ENCODE measurements around the gene ATP11B. TPM values are rescaled to one million over a fixed set of nuclear protein-coding genes. Genes with fewer than 3 reads are reported as not detected.

The ATP11B gene
- total RNA-seq, 1 donor = 79.9 TPM

DNA sequence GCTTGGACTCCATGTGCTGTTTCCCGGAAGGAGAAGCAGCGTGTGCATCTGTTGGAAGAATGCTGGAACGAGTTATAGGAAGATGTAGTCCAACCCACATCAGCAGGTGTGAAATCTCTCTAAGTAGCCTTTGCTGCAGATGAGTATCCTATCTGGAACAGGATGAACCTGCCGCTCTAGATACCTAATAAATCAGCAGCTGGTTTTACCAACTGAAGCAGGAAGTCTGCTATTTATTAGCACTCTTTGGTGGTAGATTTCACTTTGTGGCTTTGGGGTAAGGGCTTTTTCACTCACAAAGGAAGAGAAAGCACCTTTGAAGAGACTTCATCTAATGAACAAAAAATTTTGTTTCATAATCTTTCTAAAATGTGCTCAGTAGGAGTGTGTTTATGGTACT lies 120.6 kb downstream of the ATP11B start:
- TF ChIP-seq, protein P1, sequence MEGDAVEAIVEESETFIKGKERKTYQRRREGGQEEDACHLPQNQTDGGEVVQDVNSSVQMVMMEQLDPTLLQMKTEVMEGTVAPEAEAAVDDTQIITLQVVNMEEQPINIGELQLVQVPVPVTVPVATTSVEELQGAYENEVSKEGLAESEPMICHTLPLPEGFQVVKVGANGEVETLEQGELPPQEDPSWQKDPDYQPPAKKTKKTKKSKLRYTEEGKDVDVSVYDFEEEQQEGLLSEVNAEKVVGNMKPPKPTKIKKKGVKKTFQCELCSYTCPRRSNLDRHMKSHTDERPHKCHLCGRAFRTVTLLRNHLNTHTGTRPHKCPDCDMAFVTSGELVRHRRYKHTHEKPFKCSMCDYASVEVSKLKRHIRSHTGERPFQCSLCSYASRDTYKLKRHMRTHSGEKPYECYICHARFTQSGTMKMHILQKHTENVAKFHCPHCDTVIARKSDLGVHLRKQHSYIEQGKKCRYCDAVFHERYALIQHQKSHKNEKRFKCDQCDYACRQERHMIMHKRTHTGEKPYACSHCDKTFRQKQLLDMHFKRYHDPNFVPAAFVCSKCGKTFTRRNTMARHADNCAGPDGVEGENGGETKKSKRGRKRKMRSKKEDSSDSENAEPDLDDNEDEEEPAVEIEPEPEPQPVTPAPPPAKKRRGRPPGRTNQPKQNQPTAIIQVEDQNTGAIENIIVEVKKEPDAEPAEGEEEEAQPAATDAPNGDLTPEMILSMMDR (IDR thresholded peaks at IDR 0.05; ENCODE audit: insufficient read depth, low read depth, low read length) = no peak
- no peak overlapping the region for H3K4me3 ChIP-seq (ENCODE audit: low read depth, low read length)
- DNase-seq (ENCODE audit: low read depth) = peak; percentile 23

DNA sequence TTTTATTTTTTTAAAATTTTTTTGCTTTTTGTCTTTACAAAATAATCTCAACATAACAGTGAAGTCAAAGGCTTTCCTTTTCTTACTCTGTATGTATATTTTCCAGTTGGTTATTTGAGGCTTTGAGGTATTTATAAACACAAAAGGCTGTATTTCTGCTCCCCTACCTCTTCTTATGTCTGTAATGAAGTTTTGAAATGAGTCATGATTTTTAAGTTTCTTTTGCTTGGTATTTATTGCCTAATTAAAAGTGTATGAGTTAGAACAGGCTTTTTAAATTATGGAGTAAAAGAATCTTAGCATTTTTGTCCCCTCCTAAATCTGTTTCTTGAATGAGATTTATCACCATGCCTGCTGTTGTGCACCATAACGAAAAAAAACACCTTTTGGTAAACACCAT lies 121.0 kb downstream of the ATP11B start:
- TF ChIP-seq, protein P1 (IDR thresholded peaks at IDR 0.05; ENCODE audit: insufficient read depth, low read depth, low read length) = no peak
- H3K4me3 ChIP-seq (ENCODE audit: low read depth, low read length) = no peak overlapping the region
- peak; percentile 72 for DNase-seq (ENCODE audit: low read depth)

DNA sequence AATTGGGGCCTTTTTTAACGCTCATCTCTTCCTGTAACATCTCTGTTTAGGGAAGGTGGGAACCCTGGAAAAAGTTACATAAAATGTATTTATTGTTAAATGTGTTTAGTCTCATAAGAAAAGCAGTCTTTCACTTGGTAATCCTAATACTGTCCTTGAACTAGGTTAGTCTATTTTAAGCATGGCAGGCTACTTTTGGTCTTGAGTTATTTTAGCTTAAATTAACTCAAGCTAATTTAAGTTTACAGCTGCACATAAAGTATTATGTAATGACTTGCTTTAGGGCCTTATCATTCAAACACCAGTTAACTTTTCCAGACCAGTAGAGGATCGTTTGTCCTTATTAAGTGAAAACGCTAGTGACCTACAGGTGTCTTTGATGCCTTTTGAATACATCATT lies 123.8 kb downstream of the ATP11B start:
- TF ChIP-seq, protein P1 (IDR thresholded peaks at IDR 0.05; ENCODE audit: insufficient read depth, low read depth, low read length) = no peak
- no peak overlapping the region for H3K4me3 ChIP-seq (ENCODE audit: low read depth, low read length)
- no peak for DNase-seq (ENCODE audit: low read depth)

DNA sequence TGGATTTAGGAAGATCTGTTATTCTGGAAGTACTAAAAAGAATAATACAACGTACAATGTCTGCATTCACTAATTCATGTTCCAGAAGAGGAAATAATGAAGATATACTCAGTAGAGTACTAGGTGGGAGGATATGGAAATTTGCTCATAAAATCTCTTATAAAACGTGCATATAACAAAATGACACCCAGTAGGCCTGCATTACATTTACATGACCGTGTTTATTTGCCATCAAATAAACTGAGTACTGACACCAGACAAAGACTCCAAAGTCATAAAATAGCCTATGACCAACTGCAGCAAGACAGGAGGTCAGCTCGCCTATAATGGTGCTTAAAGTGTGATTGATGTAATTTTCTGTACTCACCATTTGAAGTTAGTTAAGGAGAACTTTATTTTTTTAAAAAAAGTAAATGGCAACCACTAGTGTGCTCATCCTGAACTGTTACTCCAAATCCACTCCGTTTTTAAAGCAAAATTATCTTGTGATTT lies 126.6 kb downstream of the ATP11B start:
- no peak for DNase-seq (ENCODE audit: low read depth)
- TF ChIP-seq, protein P1 (IDR thresholded peaks at IDR 0.05; ENCODE audit: insufficient read depth, low read depth, low read length) = no peak
- H3K4me3 ChIP-seq (ENCODE audit: low read depth, low read length) = no peak overlapping the region

DNA sequence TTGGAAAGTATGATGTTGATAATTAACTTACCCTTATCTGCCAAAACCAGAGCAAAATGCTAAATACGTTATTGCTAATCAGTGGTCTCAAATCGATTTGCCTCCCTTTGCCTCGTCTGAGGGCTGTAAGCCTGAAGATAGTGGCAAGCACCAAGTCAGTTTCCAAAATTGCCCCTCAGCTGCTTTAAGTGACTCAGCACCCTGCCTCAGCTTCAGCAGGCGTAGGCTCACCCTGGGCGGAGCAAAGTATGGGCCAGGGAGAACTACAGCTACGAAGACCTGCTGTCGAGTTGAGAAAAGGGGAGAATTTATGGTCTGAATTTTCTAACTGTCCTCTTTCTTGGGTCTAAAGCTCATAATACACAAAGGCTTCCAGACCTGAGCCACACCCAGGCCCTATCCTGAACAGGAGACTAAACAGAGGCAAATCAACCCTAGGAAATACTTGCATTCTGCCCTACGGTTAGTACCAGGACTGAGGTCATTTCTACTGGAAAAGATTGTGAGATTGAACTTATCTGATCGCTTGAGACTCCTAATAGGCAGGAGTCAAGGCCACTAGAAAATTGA lies 127.3 kb downstream of the ATP11B start:
- peak; percentile 47 for DNase-seq (ENCODE audit: low read depth)
- no peak overlapping the region for H3K4me3 ChIP-seq (ENCODE audit: low read depth, low read length)
- TF ChIP-seq, protein P1 (IDR thresholded peaks at IDR 0.05; ENCODE audit: insufficient read depth, low read depth, low read length) = no peak

DNA sequence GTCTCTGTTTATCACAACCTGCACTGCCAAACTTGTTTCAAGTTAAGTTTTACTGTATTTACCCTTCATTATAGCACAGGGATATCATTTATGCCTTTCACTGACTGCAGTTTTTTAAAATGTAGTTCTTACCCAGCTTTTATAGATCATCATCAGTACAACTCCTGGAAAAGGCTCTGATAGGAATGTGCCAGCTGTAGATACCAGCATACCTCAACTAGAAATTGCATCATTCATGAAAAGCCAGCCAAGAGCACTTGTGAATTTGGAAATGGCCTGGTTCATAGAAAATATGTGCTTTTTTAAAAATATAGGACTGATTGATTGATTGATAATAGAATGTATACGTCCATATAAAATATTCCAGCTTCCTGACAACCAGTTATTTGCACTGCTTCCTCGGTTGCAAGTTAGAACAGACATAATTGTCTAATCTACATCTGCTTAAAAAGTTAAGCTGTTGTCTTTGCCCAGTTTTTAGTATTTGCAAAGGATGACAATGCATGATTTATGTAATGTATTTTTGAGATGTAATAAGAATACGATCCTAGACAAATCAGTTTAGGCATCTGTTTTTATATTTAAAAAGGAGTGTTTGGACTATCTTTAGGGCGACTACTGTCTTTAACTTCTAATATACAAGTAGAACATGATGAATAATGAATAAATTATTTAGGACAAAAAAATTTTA lies 128.5 kb downstream of the ATP11B start:
- peak; percentile 55 for DNase-seq (ENCODE audit: low read depth)

More for the DNA sequence above, 128.5 kb downstream of the ATP11B start:
- TF ChIP-seq, protein P1 (IDR thresholded peaks at IDR 0.05; ENCODE audit: insufficient read depth, low read depth, low read length) = no peak
- H3K4me3 ChIP-seq (ENCODE audit: low read depth, low read length) = no peak overlapping the region
